A673 (cell line): Measurements from ENCODE around the gene ARHGAP24. TPM values are rescaled to one million over a fixed set of nuclear protein-coding genes. Genes with fewer than 3 reads are reported as not detected.

Source experiments
- BruUV-seq: library from RNA; stranded (reverse); fragments of 400-500 nt; replicated peaks from 2 replicates; lab custom pipeline; 2021; lab: Mats Ljungman, UMichigan
- CTCF ChIA-PET: fragments of 300-600 bp; sonication (Branson Sonifier 250); formaldehyde crosslinking; loops from one replicate; lab custom pipeline; 2022; ENCODE audit warnings: antibody characterized with exemption; lab: Charles Lee
- POLR2A ChIA-PET: fragments of 300-600 bp; sonication (Branson Sonifier 250); formaldehyde crosslinking; loops from one replicate; lab custom pipeline; 2022; ENCODE audit warnings: antibody characterized with exemption; ENCODE audit not compliant: low non-redundant PET; lab: Charles Lee
- DNase-seq: peaks from one replicate; pipeline ENCODE4 v3.0.0-alpha.2; 2015; ENCODE audit warnings: low spot score
- H3K27ac ChIP-seq: fragments of 200-600 bp; sonication (generic); 2 replicates; pipeline ENCODE4 v1.5.1; 2016; ENCODE audit warnings: mixed run types, low read depth, mild to moderate bottlenecking, mixed read lengths, antibody characterized with exemption, low read length; ENCODE audit not compliant: poor library complexity, severe bottlenecking
- H3K27me3 ChIP-seq: fragments of 200-600 bp; sonication (generic); replicated peaks from 2 replicates; pipeline ENCODE4 v1.6.1; 2017; ENCODE audit warnings: mixed run types, low read depth, mild to moderate bottlenecking, mixed read lengths, antibody characterized with exemption, low read length; ENCODE audit not compliant: insufficient read depth, poor library complexity
- H3K36me3 ChIP-seq: fragments of 200-600 bp; sonication (generic); 2 replicates; pipeline ENCODE4 v1.6.1; 2016; ENCODE audit warnings: mixed run types, mild to moderate bottlenecking, mixed read lengths, antibody characterized with exemption, low read length; ENCODE audit not compliant: insufficient read depth, poor library complexity, severe bottlenecking
- H3K4me1 ChIP-seq: fragments of 200-600 bp; sonication (generic); 2 replicates; pipeline ENCODE4 v1.6.1; 2017; ENCODE audit warnings: mixed run types, mild to moderate bottlenecking, mixed read lengths, antibody characterized with exemption, low read length; ENCODE audit not compliant: insufficient read depth, poor library complexity, severe bottlenecking
- H3K4me3 ChIP-seq: fragments of 200-600 bp; sonication (generic); 2 replicates; pipeline ENCODE4 v1.5.1; 2016; ENCODE audit warnings: low read depth, mixed run types, mild to moderate bottlenecking, mixed read lengths, low read length; ENCODE audit not compliant: poor library complexity, severe bottlenecking
- H3K9me3 ChIP-seq: fragments of 200-600 bp; sonication (generic); 2 replicates; pipeline ENCODE4 v1.6.1; 2016; ENCODE audit warnings: mixed run types, low read depth, mild to moderate bottlenecking, mixed read lengths, antibody characterized with exemption, low read length; ENCODE audit not compliant: poor library complexity, severe bottlenecking
- EZH2 ChIP-seq: fragments of 200-600 bp; sonication (generic); IDR thresholded peaks from 2 replicates; pipeline ENCODE4 v1.6.1; 2017; ENCODE audit warnings: borderline replicate concordance, low read depth, mild to moderate bottlenecking, mixed read lengths, antibody characterized with exemption, low read length; ENCODE audit not compliant: poor library complexity, severe bottlenecking
- intact Hi-C: fragments of 100-400 bp; cut with micrococcal nuclease; formaldehyde crosslinking; loops from one replicate; pipeline ENCODE4 v1.10.0; 2022; ENCODE audit not compliant: unreplicated experiment
- total RNA-seq: library from RNA; stranded (reverse); gene quantifications from 2 replicates; pipeline ENCODE4 v1.2.3, GENCODE V29; 2021
- TF ChIP-seq, protein P1 (sequence below): fragments of 300-800, 200-600 bp; sonication (generic); conservative IDR thresholded peaks from 2 replicates; pipeline ENCODE4 v1.5.1; 2017; ENCODE audit warnings: low read depth, mild to moderate bottlenecking, antibody characterized with exemption, low read length, moderate library complexity, mixed read lengths

The ARHGAP24 gene
- total RNA-seq, 1 experiment from 2014 or later = 5.8 TPM

DNA sequence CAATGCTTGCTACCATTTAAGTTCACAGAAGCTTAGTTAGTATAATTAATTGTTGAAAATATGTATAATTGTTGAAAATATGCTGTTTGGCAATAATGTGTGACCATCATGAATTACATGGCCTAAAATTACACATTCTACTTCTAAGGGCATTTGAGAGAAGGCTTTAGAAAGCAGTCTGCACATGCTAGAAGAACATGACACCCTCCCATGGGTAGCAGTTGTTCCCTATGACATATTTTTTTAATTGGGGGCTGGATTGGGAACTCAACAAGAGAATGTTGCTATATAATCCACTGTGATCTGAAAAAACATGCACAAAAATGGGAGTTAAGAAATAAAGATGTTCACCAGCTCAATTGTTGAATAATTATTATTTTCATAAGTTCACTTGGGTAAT, 331.4 kb downstream of the ARHGAP24 start:
- H3K9me3 ChIP-seq = no peaks in the 10 kb centered on the region
- no peaks in the 10 kb centered on the region for H3K4me1 ChIP-seq
- H3K36me3 ChIP-seq = no peaks in the 10 kb centered on the region
- no peak overlapping the region for H3K4me3 ChIP-seq
- no peak for TF ChIP-seq EZH2
- TF ChIP-seq, protein P1, sequence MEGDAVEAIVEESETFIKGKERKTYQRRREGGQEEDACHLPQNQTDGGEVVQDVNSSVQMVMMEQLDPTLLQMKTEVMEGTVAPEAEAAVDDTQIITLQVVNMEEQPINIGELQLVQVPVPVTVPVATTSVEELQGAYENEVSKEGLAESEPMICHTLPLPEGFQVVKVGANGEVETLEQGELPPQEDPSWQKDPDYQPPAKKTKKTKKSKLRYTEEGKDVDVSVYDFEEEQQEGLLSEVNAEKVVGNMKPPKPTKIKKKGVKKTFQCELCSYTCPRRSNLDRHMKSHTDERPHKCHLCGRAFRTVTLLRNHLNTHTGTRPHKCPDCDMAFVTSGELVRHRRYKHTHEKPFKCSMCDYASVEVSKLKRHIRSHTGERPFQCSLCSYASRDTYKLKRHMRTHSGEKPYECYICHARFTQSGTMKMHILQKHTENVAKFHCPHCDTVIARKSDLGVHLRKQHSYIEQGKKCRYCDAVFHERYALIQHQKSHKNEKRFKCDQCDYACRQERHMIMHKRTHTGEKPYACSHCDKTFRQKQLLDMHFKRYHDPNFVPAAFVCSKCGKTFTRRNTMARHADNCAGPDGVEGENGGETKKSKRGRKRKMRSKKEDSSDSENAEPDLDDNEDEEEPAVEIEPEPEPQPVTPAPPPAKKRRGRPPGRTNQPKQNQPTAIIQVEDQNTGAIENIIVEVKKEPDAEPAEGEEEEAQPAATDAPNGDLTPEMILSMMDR = no peak
- H3K27ac ChIP-seq = no peak overlapping the region
- intact Hi-C loops = no loop called here
- ChIA-PET CTCF (interaction anchor here (0.9 kb wide), 1 partner anchor 10 kb away, joined by 3 read pairs; no protein-coding TSS in a partner anchor), POLR2A (no interaction called here)
- BruUV-seq = no TSS peak
- H3K27me3 ChIP-seq = no peaks in the 10 kb centered on the region
- no peak for DNase-seq

DNA sequence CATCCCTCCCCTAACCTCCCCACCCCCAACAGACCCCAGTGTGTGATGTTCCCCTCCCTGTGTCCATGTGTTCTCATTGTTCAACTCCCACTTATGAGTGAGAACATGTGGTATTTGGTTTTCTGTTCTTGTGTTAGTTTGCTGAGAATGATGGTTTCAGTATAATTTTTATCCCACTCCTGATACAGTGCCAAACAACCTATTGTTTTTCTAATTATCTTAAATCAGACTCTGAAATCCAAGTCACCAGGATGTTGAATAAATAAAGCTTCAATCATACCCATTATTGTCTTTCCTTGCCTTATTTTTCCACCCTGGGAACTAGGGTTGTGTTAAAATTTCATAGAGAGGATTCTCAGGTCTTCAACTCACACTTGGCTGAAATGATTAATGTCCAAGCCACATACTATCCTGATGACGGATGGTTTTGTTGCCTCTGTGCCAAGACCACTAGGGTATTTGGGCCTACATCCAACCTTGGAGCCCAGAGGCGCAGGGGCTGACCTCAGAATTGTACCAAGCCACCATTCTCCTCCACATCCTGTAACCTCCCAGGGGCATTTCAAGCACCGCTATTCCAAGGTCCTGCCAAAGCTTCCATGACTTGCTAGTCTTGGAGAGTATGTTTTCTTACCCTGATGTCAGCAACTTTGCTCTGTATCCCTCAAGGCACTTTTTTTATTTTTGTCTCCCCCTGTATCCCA, 332.4 kb downstream of the ARHGAP24 start:
- no peaks in the 10 kb centered on the region for H3K9me3 ChIP-seq

DNA sequence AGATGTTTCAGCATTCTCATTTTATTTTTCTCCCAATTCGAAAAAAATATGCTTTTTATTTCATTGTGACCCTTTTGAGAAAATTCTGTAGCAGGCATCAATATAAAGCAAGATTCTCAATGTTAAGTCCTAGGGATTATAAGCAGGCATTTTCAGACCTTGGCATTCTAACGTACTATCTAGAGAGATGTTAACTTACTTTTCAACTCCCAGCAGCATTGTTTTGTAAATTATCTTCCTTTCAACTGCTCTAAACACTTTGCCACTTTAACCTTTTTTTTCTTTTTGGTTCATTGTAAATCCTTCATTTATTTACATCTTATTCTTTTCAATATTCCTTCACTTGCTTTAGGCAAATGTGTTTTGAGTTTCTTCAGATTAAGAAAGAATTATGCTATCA, 333.2 kb downstream of the ARHGAP24 start:
- no peak overlapping the region for H3K4me3 ChIP-seq
- H3K36me3 ChIP-seq = no peaks in the 10 kb centered on the region
- CTCF ChIA-PET = no interaction called here

More for the DNA sequence above, 332.4 kb downstream of the ARHGAP24 start:
- POLR2A ChIA-PET = no interaction called here
- no peaks in the 10 kb centered on the region for H3K4me1 ChIP-seq
- no peak overlapping the region for H3K4me3 ChIP-seq
- DNase-seq = no peak
- intact Hi-C loops = no loop called here
- no peaks in the 10 kb centered on the region for H3K36me3 ChIP-seq
- no peaks in the 10 kb centered on the region for H3K27me3 ChIP-seq
- CTCF ChIA-PET = no interaction called here
- BruUV-seq = no TSS peak
- no peak for TF ChIP-seq EZH2
- TF ChIP-seq, protein P1 = no peak
- H3K27ac ChIP-seq = no peak overlapping the region

More for the DNA sequence above, 333.2 kb downstream of the ARHGAP24 start:
- Histone ChIP-seq H3K27me3 (no peaks in the 10 kb centered on the region), H3K9me3 (no peaks in the 10 kb centered on the region), H3K27ac (no peak overlapping the region), H3K4me1 (no peaks in the 10 kb centered on the region)
- TF ChIP-seq, protein P1 = no peak
- TF ChIP-seq EZH2 = no peak
- no peak for DNase-seq
- BruUV-seq = no TSS peak
- POLR2A ChIA-PET = interaction anchor here (0.7 kb wide), 1 partner anchor 216 kb away, joined by 3 read pairs; no protein-coding TSS in a partner anchor
- intact Hi-C loops = no loop called here
